Measurements from ENCODE around the gene LMAN2L. TPM values are rescaled to one million over a fixed set of nuclear protein-coding genes. Genes with fewer than 3 reads are reported as not detected.

LMAN2L gene
- total RNA-seq, 1 donor from 2014 or later, result 41.5 TPM

GRCh38 chr2:96760036-96760985 lies 20.4 kb upstream of the LMAN2L start, which contains the start of gene CNNM4:
Gene CNNM4, plus strand, starts transcription at chr2:96760902. Its CDS starts 98 bp downstream, at chr2:96761000.
- peak; percentile 96 for DNase-seq

DNA sequence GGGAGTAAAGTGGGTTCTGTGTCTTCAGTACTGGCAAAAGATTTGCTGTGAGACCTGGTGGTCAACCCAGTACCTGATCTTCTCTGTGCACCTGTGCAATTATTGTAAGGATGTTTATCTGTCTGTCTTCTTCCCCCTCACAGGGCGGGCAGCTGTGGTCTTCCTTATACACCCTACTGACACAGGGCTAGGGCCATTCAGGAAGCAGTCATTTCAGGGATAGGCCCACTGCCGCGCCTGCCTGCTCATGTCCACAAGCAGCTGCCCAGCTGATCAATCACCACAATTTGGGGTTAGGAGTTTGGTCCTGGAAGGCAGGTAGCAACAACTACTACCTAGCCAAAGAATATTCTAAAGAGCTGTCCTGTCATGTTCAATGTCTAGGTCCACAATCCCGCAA lies 19.7 kb upstream of the LMAN2L start:
- DNase-seq, result no peak

GRCh38 chr2:96758987-96759386 lies 19.1 kb upstream of the LMAN2L start:
- no peak for DNase-seq

DNA sequence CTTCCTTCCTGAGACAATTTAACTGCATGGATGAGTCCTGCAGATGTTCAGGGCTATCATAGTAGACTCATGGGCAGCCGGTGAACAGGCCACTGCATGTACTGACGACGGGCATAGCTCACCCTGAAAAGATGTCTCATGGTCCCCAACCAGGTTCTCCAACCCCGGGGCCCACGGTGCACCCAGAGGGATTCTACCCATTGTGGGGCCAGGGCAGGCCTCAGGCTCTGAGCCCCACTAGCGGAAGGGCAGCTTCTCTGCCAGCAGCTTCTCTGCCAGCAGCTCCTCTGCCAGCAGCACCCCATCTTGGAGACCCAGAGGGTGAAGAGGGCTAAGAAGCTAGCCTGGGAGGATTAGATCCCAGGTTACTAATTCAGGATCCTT lies 17.6 kb upstream of the LMAN2L start:
- DNase-seq, result no peak

DNA sequence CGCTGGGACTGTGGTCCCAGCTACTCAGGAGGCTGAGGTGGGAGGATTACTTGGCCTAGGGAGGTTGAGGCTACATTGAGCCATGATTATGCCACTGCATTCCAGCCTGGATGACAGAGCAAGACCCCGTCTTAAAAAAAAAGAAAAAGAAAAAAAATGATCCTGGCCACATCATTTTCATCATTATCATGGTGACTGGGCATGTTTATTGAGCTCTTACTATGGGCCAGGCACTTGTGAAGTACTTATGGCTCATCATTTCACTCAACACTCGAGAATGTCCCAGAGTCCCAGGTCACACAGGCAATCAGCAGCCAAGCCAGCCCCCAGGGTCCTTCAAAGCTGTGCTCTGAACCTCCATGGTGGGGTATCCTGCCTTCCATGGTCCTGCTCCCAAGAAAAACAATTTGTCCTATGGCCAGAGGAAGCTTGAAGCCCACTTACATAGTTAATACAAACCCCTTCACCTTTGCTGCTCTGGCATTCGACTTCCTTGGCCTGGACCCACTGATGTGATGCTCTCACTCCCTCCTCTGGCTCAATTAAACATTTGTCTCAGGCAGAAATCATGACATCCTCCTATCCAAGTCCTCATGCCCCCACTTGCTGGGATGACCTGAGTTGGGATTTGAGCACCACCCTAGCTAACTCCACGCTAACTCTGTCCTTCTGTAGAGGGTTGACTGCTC lies 17.1 kb upstream of the LMAN2L start:
- DNase-seq, result no peak

DNA sequence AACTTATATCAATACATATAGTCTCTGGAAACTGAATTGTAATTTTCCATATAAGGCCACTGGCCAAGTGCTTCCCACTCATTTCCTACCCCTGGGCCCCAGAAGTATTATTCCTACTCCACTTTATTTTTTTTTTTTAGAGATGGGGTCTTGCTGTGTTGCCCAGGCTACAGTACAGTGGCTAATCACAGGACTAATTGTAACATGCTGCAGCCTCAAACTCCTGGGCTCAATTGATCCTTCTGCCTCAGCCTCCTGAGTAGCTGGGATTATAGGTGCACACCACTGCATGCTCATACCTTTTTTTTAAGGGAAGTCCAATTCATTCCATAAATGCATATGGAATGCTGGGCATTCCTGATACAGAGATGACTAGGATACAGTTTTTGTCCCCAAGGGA lies 14.5 kb upstream of the LMAN2L start:
- DNase-seq, result no peak

DNA sequence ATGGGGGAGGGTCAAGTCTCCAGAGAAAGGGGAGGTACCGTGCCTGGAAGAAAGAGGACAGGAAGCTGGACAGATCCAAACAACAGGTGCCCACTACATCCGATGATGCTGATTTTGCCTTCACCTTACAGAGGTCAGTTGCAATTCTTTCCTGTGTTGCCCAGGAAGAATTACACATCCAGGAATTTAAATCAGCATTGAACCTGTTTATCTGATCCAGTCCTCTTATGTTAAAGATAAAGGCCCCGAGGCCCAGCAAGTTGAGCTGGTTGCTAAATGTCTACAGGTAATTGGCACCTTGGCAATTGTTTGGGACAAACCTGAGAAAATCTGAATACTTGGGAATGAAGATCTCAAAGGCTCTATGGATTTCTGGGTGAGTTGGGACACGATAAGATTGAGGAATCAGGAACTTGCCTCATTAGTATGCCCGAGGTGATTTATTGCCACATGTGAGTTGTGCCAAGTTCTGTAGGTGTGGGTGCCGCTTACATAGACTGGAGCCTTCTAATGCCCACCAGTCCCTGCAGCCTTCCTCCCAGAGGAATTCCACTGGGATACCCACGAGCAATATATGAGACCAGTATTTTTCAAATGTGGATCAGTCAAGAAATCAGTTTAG lies 13.9 kb upstream of the LMAN2L start:
- no peak for DNase-seq

- DNase-seq, result no peak
These were observed 11.9 kb upstream of the LMAN2L start for GRCh38 chr2:96751800-96752199.

GRCh38 chr2:96747061-96747617 lies 7.3 kb upstream of the LMAN2L start:
- no peak for DNase-seq

- DNase-seq, result no peak
These were observed 710 bp downstream of the LMAN2L start for GRCh38 chr2:96739076-96739632.

DNA sequence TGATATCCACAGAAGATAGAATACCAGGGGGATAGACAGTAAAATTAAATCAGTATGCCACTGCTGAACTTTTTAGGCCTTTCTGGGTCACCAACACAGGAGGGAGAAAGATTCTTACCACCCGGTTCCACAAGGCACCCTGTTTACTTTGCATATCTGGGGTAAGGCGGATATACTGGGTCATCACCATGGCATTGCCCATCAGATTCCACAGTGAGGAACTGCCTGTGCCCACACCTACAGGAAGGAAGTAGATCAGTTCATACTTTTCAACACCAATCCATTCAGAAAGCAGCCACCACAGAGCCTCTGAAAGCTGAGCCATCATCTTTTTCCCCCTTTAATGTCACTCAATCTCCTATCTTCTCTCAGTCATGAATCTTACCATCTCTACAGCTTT lies 2.0 kb downstream of the LMAN2L start:
- no peak for DNase-seq

DNA sequence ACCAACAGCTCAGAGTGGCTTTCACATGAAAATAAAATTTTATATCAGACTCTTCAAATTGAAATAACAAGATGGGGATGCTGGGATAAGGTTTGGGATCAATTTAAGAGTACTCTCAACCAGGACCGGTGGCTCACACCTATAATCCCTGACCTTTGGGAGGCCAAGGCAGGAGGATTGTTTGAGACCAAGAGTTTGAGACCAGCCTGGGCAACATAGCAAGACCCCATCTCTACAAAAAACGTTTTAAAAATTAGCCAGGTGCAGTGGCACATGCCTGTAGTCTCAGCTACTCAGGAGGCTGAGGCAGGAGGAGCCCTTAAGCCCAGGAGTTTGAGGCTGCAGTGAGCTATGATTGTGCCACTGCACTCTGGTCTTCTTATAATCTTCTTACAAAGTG lies 2.6 kb downstream of the LMAN2L start:
- DNase-seq, result no peak

- DNase-seq, result peak; percentile 30
These were observed 4.8 kb downstream of the LMAN2L start for GRCh38 chr2:96734880-96735583.

DNA sequence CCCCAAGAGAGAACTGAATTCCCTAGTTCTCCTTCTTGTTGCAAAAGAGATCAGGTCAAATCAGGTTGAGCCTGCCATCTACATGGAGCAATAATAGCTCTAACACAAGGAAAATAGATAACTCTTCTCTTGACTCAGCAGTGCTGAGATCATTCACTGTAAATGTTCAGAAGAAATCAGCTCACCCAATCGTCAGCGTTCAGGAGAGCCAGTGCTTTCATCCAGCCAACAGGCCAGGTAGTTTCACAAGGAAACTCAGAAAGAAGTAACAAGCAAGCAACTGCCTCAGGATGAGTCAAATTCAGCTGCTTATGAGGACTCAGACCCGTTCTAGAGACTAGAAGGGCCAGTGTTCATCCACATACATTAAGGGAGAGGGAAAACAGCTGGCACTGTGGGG lies 5.9 kb downstream of the LMAN2L start:
- DNase-seq, result no peak

DNA sequence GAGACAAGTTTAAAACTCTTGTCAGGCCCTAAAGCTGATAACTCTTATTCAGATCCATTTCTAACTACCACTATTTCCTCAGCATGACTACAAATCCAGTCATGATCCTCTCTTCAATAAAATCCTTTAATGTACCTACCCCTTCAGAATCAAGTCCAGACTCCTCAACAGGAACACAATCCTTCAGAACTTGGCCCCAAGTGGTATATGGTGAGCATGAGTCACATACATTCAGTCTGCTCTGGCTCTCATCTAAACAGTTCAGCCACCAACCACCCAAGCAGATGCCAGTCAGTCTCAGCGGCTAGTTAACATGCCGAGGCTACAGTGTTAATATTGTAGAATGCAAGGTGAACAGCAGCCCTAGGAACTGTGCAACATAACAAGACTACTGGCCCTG lies 9.7 kb downstream of the LMAN2L start:
- no peak for DNase-seq

- no peak for DNase-seq
These were observed 10.1 kb downstream of the LMAN2L start for GRCh38 chr2:96729748-96730147.

- DNase-seq, result no peak
These were observed 12.4 kb downstream of the LMAN2L start for GRCh38 chr2:96727431-96727830.

GRCh38 chr2:96726131-96726530 lies 13.7 kb downstream of the LMAN2L start:
- no peak for DNase-seq

- DNase-seq, result no peak
These were observed 23.5 kb downstream of the LMAN2L start for GRCh38 chr2:96716388-96716787.

DNA sequence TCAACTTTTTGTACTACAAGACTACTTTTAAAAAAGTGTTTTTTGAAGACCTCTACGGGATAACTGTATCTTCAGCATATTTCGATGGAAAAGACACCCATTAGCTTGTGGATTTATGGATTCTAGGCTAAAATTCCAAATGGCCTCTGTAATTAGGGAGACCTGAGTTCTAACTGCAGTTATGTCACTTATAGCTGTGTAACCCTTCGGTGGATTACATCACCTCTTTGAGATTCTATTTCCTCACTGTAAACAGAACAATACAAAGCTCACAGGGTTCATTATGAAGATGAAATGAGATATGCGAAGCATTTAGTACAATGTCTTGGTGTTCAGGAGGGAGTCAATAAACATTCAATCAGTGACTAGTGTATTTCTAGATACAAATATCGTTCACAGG lies 24.2 kb downstream of the LMAN2L start:
- DNase-seq, result no peak

GRCh38 chr2:96710985-96711384 lies 28.9 kb downstream of the LMAN2L start:
- no peak for DNase-seq

Data from tongue (tissue), 2 donors.